Measurements from ENCODE around the gene HPSE2. TPM values are rescaled to one million over a fixed set of nuclear protein-coding genes. Genes with fewer than 3 reads are reported as not detected.
A peak's percentile ranks its signal among the peaks of the same experiment; 100 is the strongest.

HPSE2 gene
- polyA plus RNA-seq, 1 experiment, result not detected

DNA sequence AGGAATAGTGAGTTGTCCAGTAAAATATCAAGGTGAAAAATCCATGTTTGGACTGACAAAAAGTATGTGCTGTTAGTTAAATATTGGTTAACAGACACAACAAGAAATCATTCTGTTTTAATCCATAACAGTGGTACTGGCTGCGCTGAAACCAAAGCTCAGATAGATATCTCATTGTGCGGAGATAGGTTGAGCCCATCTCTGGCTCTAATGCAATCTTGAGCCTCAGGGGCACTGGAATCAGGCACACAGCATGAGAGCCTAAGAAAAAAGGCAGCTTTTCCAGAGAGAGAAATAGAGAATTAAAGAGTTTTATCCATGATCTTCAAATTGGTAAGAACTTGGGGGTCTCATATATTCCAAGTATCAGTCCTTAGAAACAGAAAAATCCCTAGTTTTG, 373.7 kb downstream of the HPSE2 start:
- Histone ChIP-seq H3K4me3 (ENCODE audit: low read depth, low read length) (no peak overlapping the region), H3K27me3 (ENCODE audit: control insufficient read depth, insufficient read depth, low read length) (no peaks in the 10 kb centered on the region), H3K36me3 (ENCODE audit: control insufficient read depth, insufficient read depth, low read length) (no peaks in the 10 kb centered on the region)
- ChIA-PET CTCF (no interaction called here), POLR2A (no interaction called here)
- TF ChIP-seq, protein P1, sequence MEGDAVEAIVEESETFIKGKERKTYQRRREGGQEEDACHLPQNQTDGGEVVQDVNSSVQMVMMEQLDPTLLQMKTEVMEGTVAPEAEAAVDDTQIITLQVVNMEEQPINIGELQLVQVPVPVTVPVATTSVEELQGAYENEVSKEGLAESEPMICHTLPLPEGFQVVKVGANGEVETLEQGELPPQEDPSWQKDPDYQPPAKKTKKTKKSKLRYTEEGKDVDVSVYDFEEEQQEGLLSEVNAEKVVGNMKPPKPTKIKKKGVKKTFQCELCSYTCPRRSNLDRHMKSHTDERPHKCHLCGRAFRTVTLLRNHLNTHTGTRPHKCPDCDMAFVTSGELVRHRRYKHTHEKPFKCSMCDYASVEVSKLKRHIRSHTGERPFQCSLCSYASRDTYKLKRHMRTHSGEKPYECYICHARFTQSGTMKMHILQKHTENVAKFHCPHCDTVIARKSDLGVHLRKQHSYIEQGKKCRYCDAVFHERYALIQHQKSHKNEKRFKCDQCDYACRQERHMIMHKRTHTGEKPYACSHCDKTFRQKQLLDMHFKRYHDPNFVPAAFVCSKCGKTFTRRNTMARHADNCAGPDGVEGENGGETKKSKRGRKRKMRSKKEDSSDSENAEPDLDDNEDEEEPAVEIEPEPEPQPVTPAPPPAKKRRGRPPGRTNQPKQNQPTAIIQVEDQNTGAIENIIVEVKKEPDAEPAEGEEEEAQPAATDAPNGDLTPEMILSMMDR (IDR thresholded peaks at IDR 0.05; ENCODE audit: insufficient read depth, low read depth, low read length), result no peak
- no peak for DNase-seq (ENCODE audit: low read depth)

DNA sequence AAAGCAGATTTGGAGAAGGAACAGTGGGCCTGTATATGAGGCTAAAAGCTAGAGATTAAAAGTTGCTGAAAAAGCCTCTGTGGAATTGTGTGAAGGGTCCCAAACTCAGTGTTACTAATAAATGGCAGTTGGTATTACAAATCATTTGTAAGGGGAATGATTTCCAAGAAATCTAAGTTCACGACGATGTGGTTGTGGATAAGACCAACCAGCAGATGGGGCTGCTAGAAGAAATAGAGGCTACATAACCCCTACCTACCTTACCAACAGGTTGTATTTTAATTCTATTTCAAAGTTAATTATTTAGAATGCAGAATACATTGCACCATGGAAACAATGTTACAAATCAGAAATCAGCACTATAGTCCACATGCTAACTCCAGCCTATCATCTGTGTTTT, 377.1 kb downstream of the HPSE2 start:
- ChIA-PET CTCF (no interaction called here), POLR2A (no interaction called here)
- Histone ChIP-seq H3K4me3 (ENCODE audit: low read depth, low read length) (no peak overlapping the region), H3K36me3 (ENCODE audit: control insufficient read depth, insufficient read depth, low read length) (no peaks in the 10 kb centered on the region), H3K27me3 (ENCODE audit: control insufficient read depth, insufficient read depth, low read length) (no peaks in the 10 kb centered on the region)
- DNase-seq (ENCODE audit: low read depth), result no peak
- TF ChIP-seq, protein P1 (IDR thresholded peaks at IDR 0.05; ENCODE audit: insufficient read depth, low read depth, low read length), result 0 out of 2 replicates have a peak, but pooled peaks have one; percentile 11

DNA sequence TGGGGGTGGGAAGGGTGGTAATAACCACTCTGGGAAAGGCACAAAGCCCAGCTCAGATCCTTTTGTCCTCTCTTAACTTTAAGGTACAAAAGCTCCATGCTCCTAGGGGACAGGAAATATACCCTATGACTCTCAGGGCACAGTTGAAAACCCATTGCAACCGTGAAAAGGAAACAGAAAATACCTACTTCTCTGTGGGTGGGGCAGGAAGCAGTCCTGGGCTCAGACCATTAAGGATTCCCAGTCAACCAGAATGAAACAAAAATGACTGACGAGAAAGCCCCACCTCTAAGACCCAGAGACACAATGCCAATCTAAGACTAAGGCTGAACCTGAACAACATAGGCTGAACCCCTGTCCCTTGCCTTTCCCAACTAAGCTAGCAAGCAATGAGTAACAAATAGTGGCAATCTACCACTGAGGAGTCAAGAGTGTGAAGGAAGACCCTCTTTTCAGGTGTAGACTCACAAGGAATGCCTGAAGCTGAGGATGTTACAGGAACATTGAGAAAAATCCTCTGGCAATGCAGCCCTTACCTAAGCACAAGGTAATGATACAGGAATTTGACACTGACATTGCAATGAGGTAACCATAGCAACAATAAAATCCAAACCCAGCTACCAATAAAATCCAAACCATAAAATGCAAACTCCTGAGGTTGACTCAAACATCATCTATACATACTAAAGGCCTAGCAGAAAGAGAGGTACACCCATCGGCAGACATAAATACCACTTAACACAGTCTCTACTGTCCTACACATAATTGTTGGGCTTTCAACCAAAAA, 380.1 kb downstream of the HPSE2 start:
- no peak overlapping the region for H3K4me3 ChIP-seq (ENCODE audit: low read depth, low read length)
- CTCF ChIA-PET, result interaction anchor here (1.1 kb wide), 1 partner anchor 15 kb away, joined by 3 read pairs; no protein-coding TSS in a partner anchor
- POLR2A ChIA-PET, result no interaction called here
- TF ChIP-seq, protein P1 (IDR thresholded peaks at IDR 0.05; ENCODE audit: insufficient read depth, low read depth, low read length), result no peak
- H3K36me3 ChIP-seq (ENCODE audit: control insufficient read depth, insufficient read depth, low read length), result no peaks in the 10 kb centered on the region
- DNase-seq (ENCODE audit: low read depth), result no peak
- H3K27me3 ChIP-seq (ENCODE audit: control insufficient read depth, insufficient read depth, low read length), result no peaks in the 10 kb centered on the region

DNA sequence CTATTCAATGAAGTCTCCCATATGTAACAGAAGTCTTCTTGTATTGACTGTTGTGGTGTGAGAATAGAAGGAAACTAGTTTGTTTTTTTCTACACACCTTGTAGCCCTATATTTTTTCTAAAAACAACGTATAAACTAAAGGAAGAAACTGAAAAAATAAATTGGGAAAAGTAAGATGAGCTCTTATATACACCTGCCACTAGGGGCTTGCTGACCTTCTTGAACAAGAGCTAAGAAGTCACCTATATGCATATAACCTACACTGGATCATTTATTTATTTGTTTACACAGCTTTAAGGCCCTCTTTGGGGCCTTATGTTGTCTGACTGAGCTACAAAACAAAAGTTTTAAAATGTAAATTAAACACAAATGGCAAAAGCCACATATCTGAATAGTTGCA, 383.0 kb downstream of the HPSE2 start:
- POLR2A ChIA-PET, result no interaction called here
- Histone ChIP-seq H3K4me3 (ENCODE audit: low read depth, low read length) (no peak overlapping the region), H3K27me3 (ENCODE audit: control insufficient read depth, insufficient read depth, low read length) (no peaks in the 10 kb centered on the region), H3K36me3 (ENCODE audit: control insufficient read depth, insufficient read depth, low read length) (no peaks in the 10 kb centered on the region)
- TF ChIP-seq, protein P1 (IDR thresholded peaks at IDR 0.05; ENCODE audit: insufficient read depth, low read depth, low read length), result no peak
- CTCF ChIA-PET, result interaction anchor here (1.2 kb wide), 1 partner anchor 10 kb away, joined by 3 read pairs; no protein-coding TSS in a partner anchor
- no peak for DNase-seq (ENCODE audit: low read depth)

DNA sequence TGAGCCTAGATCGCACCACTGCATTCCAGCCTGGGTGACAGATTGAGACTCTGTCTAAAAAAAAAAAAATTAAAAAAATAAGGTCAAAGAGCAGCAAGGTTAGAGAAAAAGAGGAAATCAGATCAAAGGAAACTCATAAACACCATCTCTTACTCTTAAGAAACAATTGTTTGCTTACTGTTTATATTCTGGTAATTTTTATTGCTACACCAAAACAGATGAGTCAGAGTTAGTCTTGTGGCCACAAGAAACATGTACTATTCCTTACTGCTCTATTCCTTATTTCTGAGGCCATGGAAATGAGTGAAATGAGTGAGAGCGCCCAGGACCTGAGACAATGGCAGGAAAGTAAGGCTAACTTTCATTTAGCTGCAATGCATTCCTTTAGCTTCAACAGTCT, 387.3 kb downstream of the HPSE2 start:
- H3K27me3 ChIP-seq (ENCODE audit: control insufficient read depth, insufficient read depth, low read length), result no peaks in the 10 kb centered on the region
- H3K4me3 ChIP-seq (ENCODE audit: low read depth, low read length), result no peak overlapping the region
- TF ChIP-seq, protein P1 (IDR thresholded peaks at IDR 0.05; ENCODE audit: insufficient read depth, low read depth, low read length), result no peak
- no peaks in the 10 kb centered on the region for H3K36me3 ChIP-seq (ENCODE audit: control insufficient read depth, insufficient read depth, low read length)
- ChIA-PET POLR2A (no interaction called here), CTCF (interaction anchor here (1.5 kb wide), 1 partner anchor 12 kb away, joined by 3 read pairs; no protein-coding TSS in a partner anchor)
- no peak for DNase-seq (ENCODE audit: low read depth)

Measured in BJ (cell line).